ENCODE data around the gene LIMCH1.
A peak's percentile ranks its signal among the peaks of the same experiment; 100 is the strongest.

LIMCH1 gene

DNA sequence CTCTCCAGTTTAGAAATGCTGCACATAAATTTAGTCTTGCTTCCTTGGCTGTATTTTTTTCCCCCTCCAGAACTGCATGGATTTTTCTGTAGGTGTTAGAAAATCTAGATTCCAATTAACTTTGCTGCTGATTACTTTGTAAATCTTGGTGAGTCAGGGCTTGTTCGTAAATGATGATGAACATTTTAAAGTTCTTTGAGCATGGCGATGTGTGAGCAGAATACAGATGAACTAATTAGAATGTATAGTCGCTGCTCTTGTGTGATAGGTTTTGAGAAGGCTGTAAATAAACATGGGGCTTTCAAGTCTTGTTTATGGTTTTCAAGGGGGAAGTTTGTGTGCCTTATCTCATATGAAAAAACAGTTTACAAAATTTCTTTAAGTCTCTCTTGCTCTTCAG is 23.3 kb downstream of the LIMCH1 start:
- no peak for DNase-seq (ENCODE audit: low spot score)

DNA sequence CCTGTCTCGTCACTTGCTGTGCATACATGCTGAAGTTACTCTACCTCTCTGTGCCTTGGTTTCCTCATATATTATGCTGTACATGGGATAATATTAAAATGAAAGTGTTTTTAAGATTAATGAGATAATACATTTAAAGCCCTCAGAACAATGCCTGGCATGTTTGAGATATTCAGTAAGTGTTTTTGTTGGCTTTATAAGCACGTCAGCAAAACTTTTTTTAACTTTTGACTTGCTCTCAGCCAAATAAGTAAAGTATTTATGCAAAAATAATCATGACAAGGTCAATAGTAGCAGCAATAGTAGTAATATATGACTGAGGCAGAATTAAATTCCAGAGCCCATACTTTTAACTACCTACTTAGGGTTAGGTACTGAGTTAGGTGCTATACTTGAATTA is 29.2 kb downstream of the LIMCH1 start:
- DNase-seq (ENCODE audit: low spot score) = no peak

DNA sequence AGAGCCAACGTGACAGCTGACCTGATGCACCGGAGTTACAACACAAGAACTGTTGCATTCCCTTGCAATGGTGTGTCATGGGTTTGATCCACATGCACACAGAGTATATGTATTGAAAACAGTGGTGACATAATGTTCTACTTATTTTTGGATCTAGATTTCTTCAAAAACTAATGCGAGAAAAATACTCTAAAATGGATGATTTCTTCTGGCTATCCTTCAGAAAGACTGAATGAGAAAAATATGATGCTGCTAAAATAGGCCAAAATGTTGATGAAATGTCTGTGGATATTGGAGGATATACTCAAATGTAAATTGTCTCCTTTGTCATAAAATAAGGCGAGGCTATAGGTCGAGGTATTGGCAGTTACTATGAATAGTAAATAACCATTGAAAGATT is 30.4 kb downstream of the LIMCH1 start:
- DNase-seq (ENCODE audit: low spot score) = no peak

DNA sequence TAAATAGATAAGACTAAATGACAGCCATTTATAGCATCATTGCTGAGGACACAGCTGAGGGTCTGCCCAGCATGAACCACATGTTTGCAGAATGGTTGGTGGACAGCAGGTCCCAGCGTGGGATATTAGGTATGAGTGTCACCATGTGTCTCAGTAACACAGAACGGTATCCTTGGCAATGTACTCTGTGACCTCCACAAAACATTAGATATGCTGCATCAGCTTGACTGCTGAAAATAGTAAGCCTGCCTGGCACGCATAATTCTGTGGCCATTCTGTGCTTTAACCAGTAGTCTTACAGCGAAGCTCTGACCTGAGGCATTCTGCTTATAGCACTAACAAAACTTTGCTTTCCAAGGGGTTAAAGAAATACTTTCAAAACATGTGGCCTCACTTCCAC is 32.0 kb downstream of the LIMCH1 start:
- no peak for DNase-seq (ENCODE audit: low spot score)

DNA sequence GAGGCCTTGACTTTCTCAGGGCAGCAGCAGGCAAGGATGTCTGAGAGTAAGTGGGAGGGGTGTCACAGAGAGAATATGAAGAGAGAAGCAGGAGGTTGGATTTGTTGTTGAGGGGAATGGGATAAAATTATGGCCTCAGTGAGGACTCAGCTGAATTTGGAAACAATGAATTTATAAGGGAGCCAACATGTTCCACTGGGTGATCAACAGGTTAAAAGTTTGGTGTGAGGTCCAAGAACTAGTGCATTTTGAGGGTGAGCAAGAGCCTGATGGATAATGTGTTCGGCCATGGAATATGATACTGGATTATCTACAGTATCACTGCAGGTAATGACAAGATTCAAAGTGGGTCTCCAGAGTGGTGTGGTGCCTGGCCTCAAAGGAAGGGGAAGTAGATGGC is 33.5 kb downstream of the LIMCH1 start:
- DNase-seq (ENCODE audit: low spot score) = no peak

DNA sequence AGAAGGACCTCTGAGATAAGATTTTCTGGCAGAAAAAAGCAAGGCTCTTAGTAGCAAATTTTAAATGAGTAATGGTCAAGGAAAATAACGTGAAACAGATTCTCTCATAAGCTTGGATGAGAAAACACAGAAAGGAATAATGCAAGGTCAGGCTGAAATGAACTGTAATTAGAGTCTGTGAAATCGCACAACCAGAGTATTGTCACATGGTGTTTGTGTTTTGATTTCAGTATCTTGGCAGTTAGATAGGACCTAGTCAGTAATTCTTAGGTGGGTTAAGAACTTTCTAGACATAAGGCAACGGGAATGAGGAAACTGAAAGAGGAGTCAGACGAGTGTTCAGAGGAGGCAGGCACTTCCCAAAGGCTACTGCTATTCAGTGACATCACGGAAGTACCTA is 34.6 kb downstream of the LIMCH1 start:
- DNase-seq (ENCODE audit: low spot score) = no peak

DNA sequence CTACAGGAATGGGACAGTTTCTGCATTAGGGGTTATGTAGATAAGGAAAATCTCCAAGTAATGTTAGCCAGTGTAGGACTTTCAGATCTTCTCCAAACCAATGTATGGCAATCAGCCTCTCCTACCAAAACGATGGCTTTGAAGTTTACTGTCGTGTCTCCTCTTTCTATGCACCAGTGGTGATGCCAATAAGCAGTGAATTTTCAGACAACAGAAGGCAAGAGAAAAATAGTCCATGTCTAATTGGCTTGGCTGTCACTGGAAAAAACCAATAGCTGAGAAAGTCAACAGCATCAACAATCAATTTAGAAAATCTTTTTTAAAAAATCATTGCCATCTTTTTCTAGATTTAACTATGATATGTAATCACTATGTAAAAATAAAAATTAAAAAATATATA is 35.0 kb downstream of the LIMCH1 start:
- DNase-seq (ENCODE audit: low spot score) = no peak

DNA sequence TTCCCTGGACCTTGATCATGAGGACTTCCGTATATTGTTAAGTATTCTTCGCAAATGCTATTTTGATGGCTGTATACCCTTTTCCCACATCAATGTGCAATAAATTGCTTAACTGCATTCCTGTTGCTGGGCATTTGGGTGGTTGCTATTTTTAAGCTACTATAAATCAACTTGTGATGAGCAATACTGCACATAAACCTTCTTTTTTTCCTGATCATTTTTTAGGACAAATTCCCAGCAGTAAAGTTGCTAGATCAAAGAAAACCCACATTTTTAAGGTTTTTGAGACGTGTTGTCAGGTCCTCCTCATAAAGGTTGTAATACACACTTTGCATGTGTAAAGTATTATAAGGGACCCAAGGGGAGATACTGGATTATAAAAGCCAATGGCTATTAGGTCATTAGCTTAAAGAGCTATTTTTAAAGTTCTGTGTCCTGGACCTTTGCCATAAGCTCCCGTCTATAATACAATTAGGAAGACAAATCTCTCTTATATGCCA is 35.6 kb downstream of the LIMCH1 start:
- peak; percentile 76 for DNase-seq (ENCODE audit: low spot score)

DNA sequence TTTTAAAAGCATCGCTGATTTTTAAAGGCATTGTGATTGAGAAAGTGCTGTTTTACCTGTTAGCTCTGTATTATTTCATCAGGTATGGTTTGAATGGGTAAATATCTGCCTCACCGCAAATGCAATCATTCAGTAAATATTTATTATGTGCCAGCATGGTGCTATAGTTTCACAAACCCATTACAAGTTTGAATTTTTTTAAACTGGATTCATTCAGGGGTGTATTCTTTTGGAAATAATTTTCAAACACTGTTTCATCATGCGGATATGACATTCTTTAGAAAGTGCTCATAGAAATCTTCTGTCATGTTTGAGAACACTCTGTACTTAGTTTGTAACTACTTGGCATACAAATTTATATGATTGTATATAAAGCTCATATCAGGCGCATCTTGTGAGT is 37.2 kb downstream of the LIMCH1 start:
- DNase-seq (ENCODE audit: low spot score) = no peak

DNA sequence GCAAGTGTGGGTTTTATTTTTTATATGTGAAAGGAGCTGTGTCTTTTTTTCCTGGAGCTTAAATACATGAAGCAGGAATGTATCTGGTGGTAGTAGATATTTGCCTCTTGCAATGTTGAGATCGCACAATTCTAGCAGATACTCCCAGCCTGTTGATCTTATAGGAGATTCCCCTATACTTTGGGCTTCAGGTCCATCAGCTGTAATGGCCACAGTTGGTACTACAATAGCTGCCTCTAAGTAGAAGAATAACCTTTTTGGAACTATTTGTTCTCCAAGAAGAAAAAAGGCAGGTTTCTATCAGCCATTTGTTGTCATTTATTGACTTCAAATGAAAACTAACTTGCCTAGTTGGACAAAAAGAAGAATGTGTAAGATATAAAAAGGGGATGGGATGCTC is 37.7 kb downstream of the LIMCH1 start:
- peak; percentile 1 for DNase-seq (ENCODE audit: low spot score)

DNA sequence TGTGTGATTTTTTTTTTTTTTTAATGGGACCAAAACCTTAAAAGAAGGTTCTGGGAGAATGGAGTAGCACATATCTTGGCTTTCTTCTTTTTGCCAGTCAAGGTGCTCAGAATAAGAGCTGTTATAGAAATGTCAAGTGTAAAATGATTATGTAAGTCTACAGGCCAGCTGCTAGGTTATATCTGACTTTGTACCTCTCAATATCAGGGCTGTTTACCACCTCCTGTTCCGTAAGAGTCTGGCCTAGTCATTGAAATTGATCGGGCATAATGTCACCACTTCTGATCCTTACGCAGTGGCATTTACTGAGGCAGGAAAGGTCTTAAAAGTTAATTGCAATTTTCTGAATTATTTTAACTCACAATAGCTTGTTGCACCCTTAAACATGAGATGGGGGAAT is 41.1 kb downstream of the LIMCH1 start:
- DNase-seq (ENCODE audit: low spot score) = no peak

DNA sequence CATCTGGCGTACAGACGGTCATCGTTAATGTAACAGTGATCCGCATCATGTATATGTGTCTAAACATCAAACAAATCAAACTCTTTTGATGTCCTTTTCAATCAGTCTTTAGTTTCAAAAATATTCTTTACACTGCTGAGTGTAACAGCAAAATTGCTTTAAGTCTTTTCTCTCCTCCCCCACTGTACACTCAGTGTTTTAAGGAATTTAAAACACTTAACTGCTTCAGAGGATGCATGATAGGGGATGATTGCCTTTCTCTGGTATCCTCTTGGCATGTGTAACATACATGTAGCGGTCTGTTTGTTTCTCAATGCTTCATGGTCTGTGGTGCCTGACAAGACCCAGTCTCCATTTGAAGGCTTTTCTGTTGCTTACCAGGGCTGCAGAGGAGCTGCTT is 41.6 kb downstream of the LIMCH1 start:
- DNase-seq (ENCODE audit: low spot score) = no peak

DNA sequence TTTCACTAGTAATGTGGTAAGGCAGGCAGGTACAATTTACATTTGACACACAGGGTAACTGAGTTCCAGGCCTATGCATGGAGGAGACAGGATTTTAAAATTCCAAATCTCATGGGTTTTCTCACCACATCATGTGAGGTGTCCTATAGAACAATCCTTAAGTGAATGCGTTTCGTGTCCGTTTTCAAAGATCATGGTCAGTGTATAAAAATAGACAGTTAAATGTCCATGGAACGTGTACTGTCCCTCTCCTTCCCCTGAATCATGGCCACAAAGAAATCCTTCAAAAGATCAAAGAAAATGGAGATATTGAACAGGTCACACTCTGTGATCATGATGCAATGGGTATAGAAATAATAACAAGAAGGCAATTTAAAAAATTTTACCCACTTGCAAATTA is 42.0 kb downstream of the LIMCH1 start:
- no peak for DNase-seq (ENCODE audit: low spot score)

DNA sequence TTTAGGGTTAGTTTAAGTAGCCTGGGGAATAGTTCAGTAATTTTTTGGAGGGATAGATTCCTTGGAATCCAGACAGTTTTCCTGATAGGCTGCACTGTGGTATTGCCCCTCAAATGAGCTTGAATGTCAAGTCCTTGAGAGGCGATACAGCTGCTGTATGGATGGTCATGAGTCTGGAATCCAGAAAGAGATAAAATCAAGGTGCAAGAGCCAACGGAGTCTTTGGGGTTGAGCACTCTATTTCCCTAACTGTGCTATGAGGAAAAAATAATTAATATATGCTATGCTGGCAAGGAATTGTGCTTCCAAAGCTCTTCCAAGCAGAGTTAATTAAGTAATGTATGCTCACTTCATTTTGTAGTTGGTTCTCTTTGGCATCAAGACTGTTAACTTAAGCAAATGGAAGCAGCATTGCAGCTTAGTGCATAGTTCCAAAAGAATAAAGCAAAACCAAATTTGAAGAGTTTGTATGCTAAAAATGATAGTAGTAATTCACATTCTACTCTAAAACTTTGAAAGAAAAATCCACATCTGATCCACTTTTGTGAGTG is 48.8 kb downstream of the LIMCH1 start:
- DNase-seq (ENCODE audit: low spot score) = no peak

DNA sequence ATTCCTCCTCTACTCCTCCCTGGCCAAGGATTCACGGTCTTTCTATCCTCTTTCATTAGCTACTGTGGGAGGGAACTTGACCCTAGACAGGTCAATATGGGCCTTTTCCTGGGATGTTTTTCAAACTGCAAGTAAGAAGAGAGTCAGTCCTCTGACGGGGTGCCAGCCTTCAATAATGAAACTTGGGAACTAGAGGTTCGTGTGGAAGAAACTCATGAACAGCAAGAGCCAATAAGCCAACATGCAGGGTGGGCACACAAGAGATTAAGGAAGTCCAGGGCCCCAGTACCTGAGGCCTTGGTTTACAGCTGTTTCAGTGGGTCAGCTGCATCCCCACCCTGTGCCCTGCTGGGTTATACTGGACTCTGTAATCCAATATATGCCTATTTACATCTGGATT is 49.3 kb downstream of the LIMCH1 start:
- no peak for DNase-seq (ENCODE audit: low spot score)

DNA sequence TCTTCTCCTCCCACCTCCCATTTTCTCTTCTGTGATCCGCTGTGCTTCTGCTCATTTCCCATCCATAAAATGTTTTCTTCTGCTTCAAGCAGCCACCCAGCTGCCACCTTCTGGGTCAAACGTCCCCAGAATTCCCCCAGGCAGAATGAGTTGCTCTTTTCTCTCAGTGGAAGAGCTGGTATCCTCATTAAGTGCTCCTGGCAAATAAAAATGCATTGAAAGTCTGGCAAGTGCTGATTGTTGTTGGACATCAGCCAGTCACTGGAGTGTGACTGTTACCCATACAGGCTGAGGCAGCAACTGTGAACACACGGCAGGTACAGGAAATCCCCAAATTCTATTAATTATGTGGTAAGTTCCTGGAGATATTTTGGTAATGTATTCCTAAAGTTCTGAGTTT is 52.6 kb downstream of the LIMCH1 start:
- no peak for DNase-seq (ENCODE audit: low spot score)

DNA sequence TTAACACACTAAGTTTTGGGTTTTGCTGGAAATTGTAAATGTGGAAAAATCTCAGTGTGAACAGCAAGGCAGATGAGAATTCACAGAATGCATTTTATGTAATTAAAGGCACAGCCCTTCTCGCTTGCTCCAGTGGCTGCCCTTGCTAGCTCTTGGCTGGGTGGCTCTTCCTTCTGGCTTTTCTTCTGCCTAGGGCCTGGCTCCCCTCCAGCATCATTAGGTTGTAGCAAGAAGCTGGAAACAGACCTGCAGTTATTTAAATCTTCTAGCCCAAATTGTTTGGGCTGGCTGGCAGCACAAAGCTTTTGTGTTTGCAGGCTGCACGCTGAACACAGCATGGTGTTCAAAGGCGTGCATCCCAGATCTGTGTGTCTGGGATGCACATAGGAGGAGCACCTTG is 56.5 kb downstream of the LIMCH1 start:
- no peak for DNase-seq (ENCODE audit: low spot score)

DNA sequence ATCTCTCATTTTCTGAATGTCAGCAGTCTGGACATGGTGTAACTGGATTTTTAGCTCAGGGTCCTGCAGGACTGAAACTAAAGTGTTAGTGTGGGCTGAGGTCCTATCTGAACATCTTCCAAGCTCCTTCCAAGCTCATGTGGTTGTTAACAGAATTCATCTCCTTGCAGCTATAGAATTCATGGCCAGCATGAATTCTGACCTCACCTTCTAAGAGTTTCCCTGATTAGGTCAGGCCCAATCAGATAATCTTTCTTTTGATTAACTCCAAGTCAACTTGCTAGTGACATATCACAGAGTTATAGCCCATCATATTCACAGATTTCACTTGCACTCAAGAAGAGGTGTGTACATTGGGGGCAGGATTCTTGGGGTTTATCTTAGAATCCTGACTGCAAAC is 59.5 kb downstream of the LIMCH1 start:
- DNase-seq (ENCODE audit: low spot score) = no peak

DNA sequence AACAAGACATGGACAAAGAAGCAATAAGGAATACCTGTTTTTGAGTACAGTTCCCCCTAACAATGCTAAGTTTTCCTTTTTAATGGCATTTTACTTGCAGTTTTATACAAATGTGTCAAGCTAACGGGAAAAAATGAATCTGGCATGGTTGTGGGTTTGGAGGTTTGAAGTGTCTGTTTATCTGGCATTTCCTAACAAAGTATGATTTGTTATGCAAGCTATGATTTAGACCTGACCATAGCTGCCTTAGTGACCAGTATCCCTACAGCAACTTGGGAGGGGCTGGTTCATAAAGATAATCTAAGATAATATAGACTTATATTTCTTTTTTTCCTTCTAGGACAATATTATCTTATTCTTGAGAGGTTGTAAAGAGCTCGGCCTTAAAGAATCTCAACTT is 60.6 kb downstream of the LIMCH1 start:
- no peak for DNase-seq (ENCODE audit: low spot score)

DNA sequence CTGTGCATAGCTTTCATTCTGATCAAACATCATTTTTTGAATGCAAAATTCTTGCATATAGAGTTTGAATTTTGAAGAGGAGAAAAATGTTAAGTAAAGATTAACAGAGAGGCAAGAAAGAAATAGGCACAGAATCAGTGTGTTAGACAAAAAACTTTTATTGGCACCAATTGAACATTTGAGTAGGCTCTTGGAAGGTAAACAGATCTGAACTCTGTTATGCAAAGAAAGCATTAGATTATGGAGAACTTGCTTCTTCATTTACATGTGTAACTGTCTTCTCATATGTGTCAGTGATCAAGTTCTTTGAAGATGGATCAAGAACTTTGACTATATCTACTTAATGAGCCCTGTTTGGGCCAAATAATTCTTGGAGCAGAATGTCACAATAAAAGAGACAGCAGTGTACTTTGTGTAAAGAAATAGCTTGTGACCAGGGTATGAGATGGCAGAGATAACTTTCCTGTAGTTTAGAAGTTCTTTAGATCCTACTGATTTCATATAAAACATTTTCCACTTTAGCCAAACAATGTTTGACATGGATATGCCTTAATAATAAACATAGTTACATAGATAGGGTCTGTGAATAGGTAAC is 61.3 kb downstream of the LIMCH1 start:
- no peak for DNase-seq (ENCODE audit: low spot score)

DNA sequence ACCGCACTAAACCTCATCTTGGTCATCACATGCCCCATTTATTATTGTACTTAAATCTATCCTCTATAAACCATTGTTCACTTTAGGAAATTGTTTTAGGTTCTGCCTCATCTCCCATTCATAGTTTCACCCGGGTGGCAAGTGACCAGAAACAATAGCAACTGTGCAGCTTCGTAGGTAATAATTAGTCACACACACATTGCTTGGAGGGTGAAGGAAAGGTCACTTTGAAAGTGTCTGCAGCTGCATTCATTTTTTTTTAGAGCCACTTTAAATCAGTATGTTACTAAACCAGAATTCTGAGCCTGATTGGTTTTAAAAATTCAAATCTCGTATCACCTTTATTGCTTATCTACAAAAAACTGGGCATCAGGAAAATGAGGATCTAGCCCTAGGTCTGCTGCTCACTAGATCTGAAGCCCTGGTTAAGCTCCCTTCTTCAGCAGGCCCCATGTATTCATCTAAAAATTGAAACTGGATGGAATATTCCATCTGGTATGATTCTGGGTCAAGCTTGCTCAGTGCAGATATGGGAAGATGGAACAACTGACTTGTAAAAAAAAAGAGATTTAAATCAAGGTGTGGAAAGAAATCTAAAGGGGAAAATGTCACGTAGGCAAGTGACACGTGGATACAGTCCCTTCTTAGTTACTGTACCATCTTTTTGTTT is 62.4 kb downstream of the LIMCH1 start:
- DNase-seq (ENCODE audit: low spot score) = no peak

DNA sequence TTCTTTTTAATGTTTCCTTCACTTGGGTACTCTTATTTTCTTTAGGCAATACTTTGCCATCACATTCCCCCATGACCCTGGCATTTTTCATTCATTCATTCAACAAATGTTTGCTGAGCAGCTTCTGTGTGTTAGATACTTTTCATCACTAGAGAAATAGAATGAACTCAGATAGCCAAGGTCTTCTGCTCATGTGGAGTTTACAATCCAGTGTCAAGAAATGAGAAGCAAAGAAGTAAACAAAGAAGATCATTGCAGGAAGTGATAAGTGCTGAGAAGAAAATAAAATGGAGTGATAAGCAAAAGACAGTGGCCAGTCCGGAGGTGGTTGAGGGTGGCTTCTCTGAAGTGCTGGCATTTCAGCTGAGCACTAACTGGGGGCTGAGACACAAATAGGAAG is 63.1 kb downstream of the LIMCH1 start:
- no peak for DNase-seq (ENCODE audit: low spot score)

DNA sequence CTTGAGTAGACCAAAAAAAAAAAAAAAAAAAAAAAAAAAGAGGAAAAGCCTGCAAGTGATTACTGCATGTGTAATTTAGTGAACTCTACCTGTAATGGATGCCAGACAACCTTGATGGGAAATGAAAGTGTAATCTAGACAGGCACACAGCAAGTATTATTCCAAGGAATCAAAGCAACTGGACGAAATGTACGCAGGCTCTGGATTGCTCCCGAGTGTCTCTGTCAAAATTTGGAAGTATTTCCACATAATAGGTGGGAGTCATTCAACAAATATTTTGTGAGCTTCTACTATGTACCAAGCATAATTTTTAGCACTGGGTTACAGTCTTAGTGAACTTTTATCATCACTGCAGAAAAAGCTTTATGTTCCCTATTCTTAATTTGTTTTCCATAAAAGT is 64.2 kb downstream of the LIMCH1 start:
- DNase-seq (ENCODE audit: low spot score) = no peak

Measured in SW480 (cell line).